Stromal cell of bone marrow (primary cell): ENCODE results near the gene DDX49.

Source experiments
- DNase-seq: peaks from one replicate; pipeline ENCODE4 v3.0.0-alpha.2; 2012; ENCODE audit warnings: low read depth

DDX49 gene

DNA sequence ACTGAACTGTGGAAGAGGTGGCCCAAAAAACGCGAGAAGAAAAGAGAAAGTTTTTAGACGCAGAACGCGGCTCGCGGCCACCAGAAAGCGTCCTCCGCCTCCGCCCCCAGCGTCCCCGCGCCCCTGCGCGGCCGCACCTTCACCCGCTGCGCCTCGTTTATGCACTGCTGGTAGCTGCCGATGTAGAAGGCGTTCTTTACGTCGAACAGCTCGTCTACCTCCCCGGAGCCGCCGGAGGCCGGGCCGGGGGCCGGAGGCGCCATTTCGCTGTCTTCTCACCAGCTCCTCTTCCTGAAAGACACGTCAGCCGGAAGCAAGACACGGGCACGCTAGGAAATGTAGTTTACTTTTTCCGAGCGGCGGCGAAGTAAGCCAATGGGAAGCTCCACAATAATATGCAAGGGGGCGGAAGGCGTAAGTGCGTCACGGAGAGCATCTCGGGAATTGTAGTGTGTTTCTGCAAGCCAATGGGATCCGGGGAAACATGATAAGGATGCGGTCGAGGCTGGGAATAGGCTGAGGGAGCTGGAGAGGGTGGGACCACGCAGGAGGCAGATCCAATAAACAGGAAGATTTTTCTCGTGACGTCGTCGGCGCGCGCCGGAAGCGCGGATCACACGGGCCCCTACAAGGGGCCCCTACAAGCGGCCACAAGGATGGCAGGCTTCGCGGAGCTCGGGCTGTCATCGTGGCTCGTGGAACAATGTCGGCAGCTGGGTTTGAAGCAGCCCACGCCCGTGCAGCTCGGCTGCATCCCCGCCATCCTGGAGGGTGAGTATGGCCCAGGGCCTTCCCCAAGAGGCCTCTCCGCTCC is at the start of gene DDX49, which contains the start of gene COPE:
Gene DDX49 (plus strand): TSS at position 630 of the 814 bp plus-strand sequence. CDS start 27 bp downstream, at position 657.
Gene COPE (minus strand): TSS at position 302 of the 814 bp plus-strand sequence. CDS start 39 bp downstream, at position 263.
- DNase-seq: peak; percentile 100

GRCh38 chr19:18869781-18870530 is 49.6 kb upstream of the DDX49 start:
- no peak for DNase-seq

DNA sequence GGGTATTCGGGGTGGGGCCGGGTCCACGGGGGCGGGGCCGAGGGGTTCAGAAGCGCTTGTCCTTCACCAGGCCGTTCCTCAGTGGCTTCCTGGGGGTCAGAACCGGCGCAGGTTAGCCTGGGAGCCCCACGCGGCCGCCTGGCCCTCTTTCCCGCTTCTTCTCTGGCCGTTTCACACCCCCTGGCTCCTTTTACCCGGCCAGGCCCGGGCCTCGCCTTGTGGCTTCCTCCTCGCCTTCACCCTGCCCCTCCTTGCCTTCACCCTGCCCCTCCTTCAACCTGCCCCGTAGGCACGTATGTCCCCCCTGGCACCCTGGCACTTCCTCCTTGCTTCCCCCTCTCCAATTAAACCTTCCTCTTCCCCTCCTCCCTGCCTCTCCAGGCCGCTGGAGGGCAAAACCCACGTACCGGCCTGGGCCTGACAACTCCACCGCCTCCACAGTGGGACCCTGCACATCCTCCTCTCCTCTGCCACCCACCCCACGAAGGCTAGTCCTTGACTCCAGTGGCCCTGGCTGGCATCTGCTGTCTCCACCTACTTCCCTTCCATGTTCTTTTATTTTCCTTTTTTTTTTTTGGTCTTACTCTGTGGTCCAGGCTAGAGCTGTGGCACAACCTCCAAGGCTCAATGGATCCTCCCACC is 48.9 kb upstream of the DDX49 start:
- no peak for DNase-seq

- no peak for DNase-seq
Observed at GRCh38 chr19:18871543-18871942, 48.0 kb upstream of the DDX49 start.

DNA sequence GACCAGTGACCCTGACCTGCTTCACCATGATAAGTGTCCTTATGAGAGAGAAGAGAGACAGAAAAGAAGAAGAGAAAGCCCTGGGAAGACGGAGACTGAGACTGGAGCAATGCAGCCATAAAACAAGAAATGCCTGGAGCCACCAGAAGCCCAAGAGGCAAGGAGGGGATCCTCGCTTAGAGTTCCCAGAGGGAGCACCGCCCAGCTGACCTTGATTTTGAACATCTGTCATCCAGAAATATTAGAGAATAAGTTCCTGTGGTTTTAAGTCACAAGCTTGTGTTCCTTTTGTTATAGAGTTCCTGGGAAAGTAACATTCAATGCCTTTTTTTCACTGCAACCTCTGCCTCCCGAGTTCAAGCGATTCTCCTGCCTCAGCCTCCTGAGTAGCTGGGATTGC is 43.8 kb upstream of the DDX49 start:
- DNase-seq: no peak

DNA sequence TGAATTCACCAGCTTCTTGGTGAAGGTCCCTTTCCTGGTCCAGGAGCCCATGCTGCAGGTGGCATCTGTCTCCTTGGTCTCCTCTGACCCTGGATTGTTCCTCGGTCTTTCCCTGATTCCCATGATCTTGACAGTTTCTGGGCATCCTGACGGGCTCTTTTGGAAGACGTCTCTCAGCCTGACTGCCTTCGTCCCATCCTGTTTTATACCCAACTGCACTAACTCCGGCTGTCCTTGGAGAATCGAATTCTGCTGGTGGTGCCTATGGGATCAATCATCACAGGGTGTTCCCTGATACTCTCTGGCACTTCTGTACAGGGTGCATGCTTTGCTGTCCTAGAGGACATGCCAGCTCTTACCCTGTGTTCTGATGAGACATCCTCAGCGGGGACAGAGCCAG is 42.6 kb upstream of the DDX49 start:
- DNase-seq: no peak

- no peak for DNase-seq
Observed at GRCh38 chr19:18878058-18878797, 41.3 kb upstream of the DDX49 start.

- DNase-seq: no peak
Observed at GRCh38 chr19:18878858-18879578, 40.5 kb upstream of the DDX49 start.

GRCh38 chr19:18879579-18880373 is 39.7 kb upstream of the DDX49 start:
- DNase-seq: no peak

DNA sequence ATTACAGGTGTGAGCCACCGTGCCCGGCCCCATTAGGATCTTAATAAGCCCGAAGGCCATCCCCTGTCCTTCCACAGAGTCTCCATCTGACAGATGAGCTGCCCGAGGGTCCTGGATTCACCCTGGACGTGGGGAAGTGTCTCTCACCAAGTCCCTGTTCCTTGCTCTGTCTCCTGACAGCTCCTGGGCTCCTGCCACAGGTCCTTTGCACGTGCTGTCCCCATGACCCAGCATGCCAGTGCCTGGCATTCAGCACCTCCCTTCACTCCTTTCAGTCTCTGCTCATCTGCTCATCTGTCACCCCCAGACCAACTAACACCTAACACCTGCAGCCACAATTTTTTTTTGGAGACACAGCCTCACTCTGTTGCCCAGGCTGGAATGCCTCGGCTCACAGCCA is 38.0 kb upstream of the DDX49 start:
- no peak for DNase-seq

DNA sequence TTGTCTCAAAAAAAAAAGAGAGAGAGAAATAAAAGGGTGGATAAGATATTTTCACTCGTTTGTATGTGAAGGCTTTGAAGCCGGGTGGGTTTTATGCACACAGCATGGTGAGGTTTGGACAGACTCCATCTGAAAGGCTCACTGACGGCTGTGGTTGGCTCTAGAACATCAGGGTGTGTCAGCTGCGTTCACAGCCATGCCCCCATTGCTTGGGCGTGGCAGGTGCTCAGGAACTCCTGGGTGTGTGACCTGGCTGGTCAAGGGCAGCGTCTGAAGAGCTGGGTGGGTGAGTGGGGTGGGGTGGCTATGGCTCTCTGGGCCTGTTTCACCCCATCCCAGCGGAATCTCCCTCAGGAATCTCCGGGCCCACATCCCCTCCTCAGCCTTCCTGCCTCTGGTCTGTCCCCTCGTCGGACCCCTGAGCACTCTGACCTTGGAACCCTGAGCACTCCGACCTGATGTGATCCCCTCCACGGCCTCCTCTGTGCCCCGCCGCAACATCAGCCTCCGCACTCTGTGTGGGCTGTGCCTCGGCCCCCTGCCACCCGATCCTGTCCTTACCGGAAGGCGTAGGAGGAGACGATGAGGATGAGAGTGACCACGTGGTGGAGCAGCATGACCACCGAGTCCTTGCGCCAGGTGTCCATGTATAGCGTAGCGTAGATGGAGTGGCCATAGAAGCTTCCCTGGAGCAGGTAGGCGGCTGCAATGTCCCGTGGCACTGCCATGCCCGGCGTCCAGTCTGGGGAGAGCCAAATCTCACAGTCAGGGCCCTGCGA is 35.8 kb upstream of the DDX49 start:
- DNase-seq: no peak

DNA sequence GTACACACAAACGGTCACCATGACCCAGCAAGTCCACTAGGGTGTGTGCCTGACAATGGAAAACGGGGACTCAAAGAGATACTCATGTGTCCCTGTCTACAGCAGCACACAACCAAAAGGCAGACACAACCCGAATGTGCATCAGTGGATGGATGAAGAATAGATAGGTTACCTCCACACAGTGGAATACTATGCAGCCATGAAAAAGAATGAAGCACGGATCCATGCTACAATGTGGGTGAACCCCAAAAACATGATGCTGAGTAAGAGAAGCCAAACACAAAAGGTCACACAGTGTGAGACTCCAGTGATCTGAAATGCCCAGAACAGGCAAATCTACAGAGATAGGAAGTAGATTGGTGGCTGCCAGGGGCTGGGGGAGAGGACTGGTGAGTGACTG is 32.5 kb upstream of the DDX49 start:
- no peak for DNase-seq

GRCh38 chr19:18889949-18890745 is 29.4 kb upstream of the DDX49 start:
- DNase-seq: no peak

DNA sequence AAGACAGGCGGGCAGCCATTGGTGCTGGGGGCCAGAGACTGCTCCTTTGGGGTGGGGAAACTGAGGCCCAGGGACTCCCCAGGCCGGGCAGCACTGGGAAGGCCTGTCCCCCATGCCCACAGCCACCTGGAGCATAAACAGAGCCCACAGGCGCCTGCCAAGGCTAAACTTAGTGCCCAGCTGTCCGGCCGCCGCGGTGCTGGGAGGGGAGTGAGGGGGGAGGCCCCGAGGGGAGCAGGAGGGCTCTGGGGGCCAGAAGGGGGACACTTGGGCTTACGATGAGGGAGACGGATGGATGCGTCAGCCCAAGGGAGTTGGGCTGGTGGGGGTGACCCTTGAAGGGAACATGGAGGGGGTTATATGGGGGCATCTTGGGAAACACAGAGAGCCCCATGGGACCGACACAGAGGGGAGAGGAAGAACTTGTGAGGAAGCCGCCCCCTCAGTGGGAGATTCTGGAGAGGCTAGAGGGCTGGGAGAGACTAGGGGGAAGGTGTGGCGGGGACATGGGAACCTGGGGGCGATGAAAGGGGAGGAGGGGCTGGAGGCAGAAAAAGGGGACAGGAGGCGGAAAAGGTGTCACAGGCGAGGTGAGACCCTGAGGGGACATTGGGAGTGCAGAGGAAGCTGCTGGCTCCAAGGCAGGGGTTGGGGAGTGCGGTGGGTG is 25.8 kb upstream of the DDX49 start:
- DNase-seq: no peak

GRCh38 chr19:18894254-18895037 is 25.1 kb upstream of the DDX49 start:
- DNase-seq: no peak

- no peak for DNase-seq
Observed at GRCh38 chr19:18895038-18895823, 24.3 kb upstream of the DDX49 start.
